Gastroesophageal sphincter (tissue), 4 donors: ENCODE results near the gene FAM131C. TPM values are rescaled to one million over a fixed set of nuclear protein-coding genes. Genes with fewer than 3 reads are reported as not detected.

Experiments
- ATAC-seq: fragments of 150-250 bp; one replicate; pipeline ENCODE4 v1.9.1; 2016; ENCODE audit warnings: mild to moderate bottlenecking, moderate library complexity
- H3K27ac ChIP-seq, 4 donors: fragments of 200-600 bp; sonication (generic) in 3 of 4; 1 replicate in 3 of 4; 2 replicates in 1 of 4; pipeline ENCODE4 v1.5.1; 2016 to 2019
- H3K27me3 ChIP-seq: fragments of 200-600 bp; sonication (generic); one replicate; pipeline ENCODE4 v1.5.1; 2019
- H3K36me3 ChIP-seq, 2 donors: fragments of 200-600 bp; sonication (generic); one replicate each; pipeline ENCODE4 v1.5.1; 2019; ENCODE audit warnings: control low read depth in 1 of 2
- H3K4me1 ChIP-seq, 3 donors: fragments of 200-600 bp; sonication (generic); 1 replicate in 2 of 3; 2 replicates in 1 of 3; pipeline ENCODE4 v1.5.1; 2016 to 2019; ENCODE audit warnings: control low read depth in 2 of 3
- H3K4me3 ChIP-seq, 2 donors: fragments of 200-600 bp; sonication (generic); one replicate each; pipeline ENCODE4 v1.5.1; 2019; ENCODE audit warnings: mild to moderate bottlenecking in 1 of 2, moderate library complexity in 1 of 2
- H3K9me3 ChIP-seq, 3 donors: fragments of 200-600 bp; sonication (generic); one replicate each; pipeline ENCODE4 v1.5.1; 2017 to 2019; ENCODE audit warnings: control low read depth in 2 of 3
- EP300 ChIP-seq: sonication (generic); formaldehyde crosslinking; IDR thresholded peaks from one replicate; pipeline ENCODE4 v1.6.1; 2017; ENCODE audit warnings: antibody characterized with exemption, mild to moderate bottlenecking
- POLR2A ChIP-seq, 2 donors: fragments of 450-650 bp; IDR thresholded peaks; one replicate each; pipeline ENCODE4 v1.6.1; 2017; ENCODE audit warnings: antibody characterized with exemption in 2 of 2, mild to moderate bottlenecking in 2 of 2, moderate library complexity in 1 of 2
- POLR2AphosphoS5 ChIP-seq: sonication (generic); formaldehyde crosslinking; IDR thresholded peaks from one replicate; pipeline ENCODE4 v1.6.1; 2017; ENCODE audit warnings: antibody characterized with exemption
- WGBS, 2 donors: methylation state at CpG; one replicate each; pipeline ENCODE4 v1.1.5; 2018; ENCODE audit warnings: low coverage in 1 of 2; 5-methylcytosine and 5-hydroxymethylcytosine counted together
- total RNA-seq, 4 donors: library from RNA; depleted of rRNA; stranded (reverse); fragments of >200 nt; gene quantifications; one replicate each; pipeline ENCODE4 v1.1.0, GENCODE V29; 2016
- TF ChIP-seq, protein P1 (sequence below), 4 experiments: fragments of 200-600 bp in 2 of 4; fragments of 450-650 bp in 2 of 4; sonication (generic) in 1 of 4; IDR thresholded peaks; one replicate each; pipeline ENCODE4 v1.5.1; 2017 to 2019; ENCODE audit warnings: antibody characterized with exemption in 4 of 4, mild to moderate bottlenecking in 2 of 4, moderate library complexity in 2 of 4

Gene FAM131C
- total RNA-seq, 4 donors from 2014 or later: not detected

DNA sequence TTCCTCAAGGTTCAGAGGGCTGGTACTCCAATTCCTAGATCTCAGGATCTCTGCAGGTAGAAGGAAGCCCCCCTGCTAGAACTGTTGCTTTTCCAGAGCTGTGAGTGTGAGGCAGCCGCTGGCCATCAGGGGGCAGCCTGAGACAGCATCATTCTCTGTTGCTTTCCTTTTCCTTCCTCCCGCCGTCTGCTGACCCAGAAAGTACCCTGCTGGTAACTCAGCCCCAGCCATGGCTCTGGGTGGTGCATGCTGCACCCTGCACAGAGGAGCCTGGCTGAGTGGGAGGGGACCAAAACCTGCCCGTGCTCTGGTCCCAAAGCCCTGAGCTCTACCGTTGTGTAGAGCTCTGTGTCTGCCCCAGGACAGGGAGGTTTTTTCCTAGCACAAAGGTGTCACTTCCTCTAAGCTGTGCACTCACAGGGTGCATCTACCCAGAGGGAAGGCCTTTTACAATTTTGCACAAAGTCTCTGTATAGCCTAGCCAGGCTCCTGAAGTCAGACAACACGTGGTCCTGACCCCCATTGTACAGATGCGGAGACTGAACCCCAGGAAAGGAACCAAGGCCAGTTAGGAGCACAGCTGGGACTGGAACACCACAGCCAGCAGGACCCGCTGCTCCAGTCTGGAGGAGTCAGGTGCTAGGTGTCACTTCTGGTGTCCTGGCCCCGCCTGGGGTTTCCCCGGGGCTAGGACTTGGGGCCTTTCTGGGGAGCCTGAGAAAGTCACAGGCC lies 5.6 kb upstream of the FAM131C start:
- peak; percentile 69 for ATAC-seq
- no peaks in the 10 kb centered on the region for H3K9me3 ChIP-seq
- TF ChIP-seq EP300: no peak
- TF ChIP-seq, protein P1, sequence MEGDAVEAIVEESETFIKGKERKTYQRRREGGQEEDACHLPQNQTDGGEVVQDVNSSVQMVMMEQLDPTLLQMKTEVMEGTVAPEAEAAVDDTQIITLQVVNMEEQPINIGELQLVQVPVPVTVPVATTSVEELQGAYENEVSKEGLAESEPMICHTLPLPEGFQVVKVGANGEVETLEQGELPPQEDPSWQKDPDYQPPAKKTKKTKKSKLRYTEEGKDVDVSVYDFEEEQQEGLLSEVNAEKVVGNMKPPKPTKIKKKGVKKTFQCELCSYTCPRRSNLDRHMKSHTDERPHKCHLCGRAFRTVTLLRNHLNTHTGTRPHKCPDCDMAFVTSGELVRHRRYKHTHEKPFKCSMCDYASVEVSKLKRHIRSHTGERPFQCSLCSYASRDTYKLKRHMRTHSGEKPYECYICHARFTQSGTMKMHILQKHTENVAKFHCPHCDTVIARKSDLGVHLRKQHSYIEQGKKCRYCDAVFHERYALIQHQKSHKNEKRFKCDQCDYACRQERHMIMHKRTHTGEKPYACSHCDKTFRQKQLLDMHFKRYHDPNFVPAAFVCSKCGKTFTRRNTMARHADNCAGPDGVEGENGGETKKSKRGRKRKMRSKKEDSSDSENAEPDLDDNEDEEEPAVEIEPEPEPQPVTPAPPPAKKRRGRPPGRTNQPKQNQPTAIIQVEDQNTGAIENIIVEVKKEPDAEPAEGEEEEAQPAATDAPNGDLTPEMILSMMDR (IDR thresholded peaks at IDR 0.05): peak in 3 of 4 experiments; percentile 91 to 96 (median 96)
- no peaks in the 10 kb centered on the region for H3K36me3 ChIP-seq
- no peak overlapping the region for H3K4me3 ChIP-seq
- H3K27me3 ChIP-seq: no peaks in the 10 kb centered on the region
- H3K27ac ChIP-seq: no peak overlapping the region
- H3K4me1 ChIP-seq: peaks cover 0 to 30% (median 6%) of the 10 kb centered on the region in 3 donors
- 0% methylated on average over 2 of the region's 10 CpGs for WGBS, 2 donors

DNA sequence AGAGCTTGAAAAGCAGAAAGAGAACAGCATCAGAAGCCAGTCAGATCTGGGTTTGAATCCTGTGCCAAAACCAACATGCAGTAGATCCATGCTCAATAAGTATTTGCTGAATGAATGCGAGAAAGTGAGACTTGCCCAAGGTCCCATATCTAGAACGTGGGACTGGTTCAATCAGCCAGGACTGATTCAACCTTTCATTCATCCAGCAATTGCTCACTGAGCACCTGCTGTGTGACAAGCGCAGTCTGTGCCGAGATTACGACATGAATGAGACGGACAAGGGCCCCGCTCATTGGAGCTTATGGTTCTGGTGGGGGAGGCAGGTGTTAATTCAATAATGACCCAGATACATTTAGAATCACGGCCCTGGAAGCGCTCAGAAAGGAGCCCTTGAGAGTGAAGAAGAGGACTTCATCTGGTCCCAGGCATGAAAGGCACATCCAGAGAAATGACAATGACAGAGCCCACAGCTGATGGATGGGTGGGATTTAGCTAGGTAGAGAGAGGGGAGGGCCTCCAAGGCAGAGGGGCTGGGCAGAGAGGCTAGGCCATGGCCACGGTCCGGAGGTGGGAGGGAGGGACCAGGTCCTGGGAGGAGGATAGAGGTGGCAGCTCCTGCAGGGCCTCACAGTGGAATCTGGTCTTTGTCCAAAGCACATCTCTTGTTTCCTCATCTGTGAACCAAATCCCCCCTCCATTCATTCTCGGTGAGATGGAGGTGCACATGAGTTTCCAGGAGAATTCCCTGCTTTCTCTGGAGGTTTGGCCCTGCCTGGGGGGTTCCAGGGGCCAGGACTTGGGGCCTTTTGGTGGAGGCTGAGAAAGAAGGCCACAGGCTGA lies 4.2 kb upstream of the FAM131C start:
- Histone ChIP-seq H3K9me3 (no peaks in the 10 kb centered on the region), H3K4me3 (no peak overlapping the region), H3K27ac (no peak overlapping the region), H3K4me1 (peaks cover 0 to 44% (median 13%) of the 10 kb centered on the region in 3 donors), H3K27me3 (peaks cover 8% of the 10 kb centered on the region), H3K36me3 (no peaks in the 10 kb centered on the region)
- 80 to 100% methylated on average over 2 to 10 of the region's 12 CpGs for WGBS, 2 donors
- no peak for TF ChIP-seq POLR2AphosphoS5
- TF ChIP-seq POLR2A (IDR thresholded peaks at IDR 0.05): no peak
- TF ChIP-seq, protein P1 (IDR thresholded peaks at IDR 0.05): no peak
- no peak for TF ChIP-seq EP300
- ATAC-seq: no peak

DNA sequence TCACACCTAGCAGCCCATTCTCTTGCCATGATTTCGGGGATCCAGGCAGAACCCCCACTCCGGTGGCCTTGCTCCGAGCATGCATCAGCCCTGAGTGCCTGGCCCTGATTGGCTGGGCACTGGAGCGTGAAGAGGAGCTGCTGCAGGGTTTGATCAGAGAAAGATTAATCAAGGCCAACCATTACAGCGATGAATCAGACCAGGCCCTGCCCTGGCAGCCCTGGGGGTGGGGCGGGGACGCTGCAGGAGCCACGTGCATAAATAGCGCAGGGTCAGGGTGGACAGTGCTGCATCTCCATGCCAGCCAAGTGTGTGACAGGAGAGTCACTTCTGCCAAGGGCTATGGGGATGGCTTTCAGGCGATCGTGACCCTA lies 3.4 kb upstream of the FAM131C start:
- 91% methylated on average over 5 of the region's 11 CpGs; no CpG with 5 or more reads in 1 of the 2 donors for WGBS, 2 donors
- no peaks in the 10 kb centered on the region for H3K36me3 ChIP-seq
- ATAC-seq: no peak
- H3K9me3 ChIP-seq: no peaks in the 10 kb centered on the region
- H3K27ac ChIP-seq: no peak overlapping the region
- peaks cover 0 to 46% (median 13%) of the 10 kb centered on the region in 3 donors for H3K4me1 ChIP-seq
- peaks cover 9% of the 10 kb centered on the region for H3K27me3 ChIP-seq
- TF ChIP-seq, protein P1 (IDR thresholded peaks at IDR 0.05): no peak
- no peak overlapping the region for H3K4me3 ChIP-seq

DNA sequence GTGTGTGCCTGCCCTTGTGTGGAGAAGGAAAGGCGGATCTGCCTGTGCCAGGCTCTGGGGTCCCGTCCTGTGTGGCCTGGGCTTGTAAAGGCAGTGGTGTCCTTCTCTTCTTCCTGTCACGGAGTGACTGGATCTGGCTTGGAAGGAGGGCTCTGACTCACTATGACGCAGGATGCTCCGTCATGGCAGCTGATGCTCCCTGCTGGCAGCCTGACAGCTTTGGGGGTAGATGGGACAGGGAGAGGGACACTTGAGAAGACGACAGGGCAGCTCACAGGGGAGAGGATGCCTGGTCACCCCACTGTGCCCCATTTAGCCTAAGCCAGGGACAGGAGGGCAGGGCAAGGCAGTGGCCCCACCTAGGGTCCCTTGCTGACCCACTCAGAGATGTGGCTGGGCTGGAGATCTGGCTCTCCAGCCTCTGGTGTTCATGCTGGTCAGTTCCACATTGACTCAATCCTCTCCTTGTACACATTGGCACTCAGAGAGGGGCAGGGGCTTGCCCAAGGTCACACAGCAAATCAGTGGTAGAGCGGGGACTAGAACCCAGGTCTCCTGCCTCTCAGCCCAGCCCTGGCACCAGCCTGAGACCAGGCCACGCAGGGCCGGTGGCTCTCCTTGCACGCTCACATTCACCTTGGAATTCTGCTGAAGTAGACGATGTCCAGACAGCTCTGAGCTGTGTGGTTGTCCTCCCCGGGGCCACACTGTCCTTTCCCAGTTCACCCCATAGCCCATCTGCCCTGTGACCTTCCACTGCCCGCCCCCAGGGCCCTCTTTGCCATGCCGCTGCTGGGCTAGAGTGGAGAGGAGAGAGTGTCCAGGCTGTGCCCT lies 2.8 kb upstream of the FAM131C start:
- Histone ChIP-seq H3K4me3 (no peak overlapping the region), H3K27me3 (peaks cover 9% of the 10 kb centered on the region), H3K36me3 (no peaks in the 10 kb centered on the region), H3K9me3 (no peaks in the 10 kb centered on the region), H3K4me1 (peaks cover 0 to 46% (median 13%) of the 10 kb centered on the region in 3 donors), H3K27ac (no peak overlapping the region)
- TF ChIP-seq EP300: no peak
- TF ChIP-seq, protein P1 (IDR thresholded peaks at IDR 0.05): no peak
- TF ChIP-seq POLR2A (IDR thresholded peaks at IDR 0.05): no peak
- no peak for TF ChIP-seq POLR2AphosphoS5
- WGBS, 2 donors: 36 to 40% methylated on average over 1 to 3 of the region's 14 CpGs
- no peak for ATAC-seq
